Stimulated activated naive CD8-positive, alpha-beta T cell treated with anti-CD3 and anti-CD28 coated beads, Interleukin-15, Interleukin-2, amounts not matched to agents 100 ng/mL and 50 ng/mL, for 24 hours (primary cell): ENCODE data around the gene LYZL2.
A peak's percentile ranks its signal among the peaks of the same experiment; 100 is the strongest.
"Not testable (repeated sequence)": the region's sequence is repeated elsewhere in the genome, so short reads cannot be mapped to it uniquely, and the experiment has no call there.

Source experiments
- H3K27ac Mint-ChIP-seq: one replicate; pipeline ENCODE4 v1.8.0; 2021; ENCODE audit warnings: mild to moderate bottlenecking, mixed read lengths
- H3K27me3 Mint-ChIP-seq: one replicate; pipeline ENCODE4 v1.8.0; 2021; ENCODE audit warnings: mixed read lengths
- H3K36me3 Mint-ChIP-seq: one replicate; pipeline ENCODE4 v1.8.0; 2021; ENCODE audit warnings: low read depth, mixed read lengths
- H3K4me1 Mint-ChIP-seq: one replicate; pipeline ENCODE4 v1.8.0; 2021; ENCODE audit warnings: low read depth, mixed read lengths
- H3K4me3 Mint-ChIP-seq: one replicate; pipeline ENCODE4 v1.8.0; 2021; ENCODE audit warnings: mild to moderate bottlenecking, mixed read lengths
- H3K9me3 Mint-ChIP-seq: one replicate; pipeline ENCODE4 v1.8.0; 2021; ENCODE audit warnings: mixed read lengths

Gene LYZL2

GRCh38 chr10:30647089-30647488, 17.5 kb upstream of the LYZL2 start:
- Mint-ChIP-seq H3K4me3 (no peak overlapping the region), H3K4me1 (peaks cover 24% of the 10 kb centered on the region), H3K36me3 (no peaks in the 10 kb centered on the region), H3K27ac (peak overlapping the region; percentile 28), H3K27me3 (peaks cover 54% of the 10 kb centered on the region), H3K9me3 (no peaks in the 10 kb centered on the region)

DNA sequence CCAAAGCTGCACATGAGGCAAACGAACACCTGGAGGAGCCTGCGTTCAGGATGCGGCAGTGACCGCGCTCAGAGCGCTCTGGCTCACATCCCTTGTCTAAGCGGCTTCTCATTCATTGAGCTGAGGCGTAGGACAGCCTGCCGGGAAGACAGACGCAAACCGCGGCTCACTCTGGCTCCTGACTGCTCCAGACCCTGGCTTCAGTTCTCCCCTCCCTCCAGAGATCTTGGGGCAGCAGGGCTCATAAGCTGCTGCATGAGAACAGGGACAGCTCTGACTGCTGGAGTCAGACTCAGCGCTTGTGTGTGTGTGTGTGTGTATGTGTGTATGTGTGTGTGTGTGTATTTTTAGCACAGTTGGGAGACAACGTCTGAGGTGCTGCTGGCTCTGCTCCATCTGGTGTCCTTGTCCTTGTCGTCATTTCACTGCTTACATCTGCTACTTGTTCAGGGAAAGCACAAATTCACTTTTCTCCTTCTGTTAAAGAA, 15.8 kb upstream of the LYZL2 start:
- Mint-ChIP-seq H3K4me3 (no peak overlapping the region), H3K9me3 (no peaks in the 10 kb centered on the region), H3K4me1 (peaks cover 13% of the 10 kb centered on the region), H3K36me3 (no peaks in the 10 kb centered on the region), H3K27me3 (peaks cover 59% of the 10 kb centered on the region), H3K27ac (no peak overlapping the region)

GRCh38 chr10:30644408-30644861, 14.9 kb upstream of the LYZL2 start:
- Mint-ChIP-seq H3K27me3 (peaks cover 61% of the 10 kb centered on the region), H3K4me1 (peaks cover 17% of the 10 kb centered on the region)
- H3K4me3 Mint-ChIP-seq, H3K27ac Mint-ChIP-seq, H3K9me3 Mint-ChIP-seq, H3K36me3 Mint-ChIP-seq: not testable (repeated sequence)

GRCh38 chr10:30643557-30644199, 14.1 kb upstream of the LYZL2 start:
- H3K27me3 Mint-ChIP-seq = peaks cover 54% of the 10 kb centered on the region
- H3K4me3 Mint-ChIP-seq, H3K27ac Mint-ChIP-seq, H3K9me3 Mint-ChIP-seq, H3K36me3 Mint-ChIP-seq: not testable (repeated sequence)
- peaks cover 17% of the 10 kb centered on the region for H3K4me1 Mint-ChIP-seq

GRCh38 chr10:30642856-30643255, 13.3 kb upstream of the LYZL2 start:
- not testable (repeated sequence) for H3K9me3 Mint-ChIP-seq, H3K4me3 Mint-ChIP-seq, H3K27ac Mint-ChIP-seq, H3K36me3 Mint-ChIP-seq
- peaks cover 53% of the 10 kb centered on the region for H3K27me3 Mint-ChIP-seq
- peaks cover 14% of the 10 kb centered on the region for H3K4me1 Mint-ChIP-seq

- Mint-ChIP-seq H3K36me3 (no peaks in the 10 kb centered on the region), H3K9me3 (no peaks in the 10 kb centered on the region), H3K27ac (no peak overlapping the region), H3K4me1 (peaks cover 4% of the 10 kb centered on the region), H3K27me3 (peaks cover 42% of the 10 kb centered on the region), H3K4me3 (no peak overlapping the region)
These were observed 10.6 kb upstream of the LYZL2 start for GRCh38 chr10:30639946-30640786.

- Mint-ChIP-seq H3K9me3 (no peaks in the 10 kb centered on the region), H3K27ac (no peak overlapping the region), H3K4me3 (no peak overlapping the region), H3K36me3 (no peaks in the 10 kb centered on the region), H3K27me3 (peaks cover 34% of the 10 kb centered on the region), H3K4me1 (peaks cover 4% of the 10 kb centered on the region)
These were observed 8.4 kb upstream of the LYZL2 start for GRCh38 chr10:30637881-30638467.

DNA sequence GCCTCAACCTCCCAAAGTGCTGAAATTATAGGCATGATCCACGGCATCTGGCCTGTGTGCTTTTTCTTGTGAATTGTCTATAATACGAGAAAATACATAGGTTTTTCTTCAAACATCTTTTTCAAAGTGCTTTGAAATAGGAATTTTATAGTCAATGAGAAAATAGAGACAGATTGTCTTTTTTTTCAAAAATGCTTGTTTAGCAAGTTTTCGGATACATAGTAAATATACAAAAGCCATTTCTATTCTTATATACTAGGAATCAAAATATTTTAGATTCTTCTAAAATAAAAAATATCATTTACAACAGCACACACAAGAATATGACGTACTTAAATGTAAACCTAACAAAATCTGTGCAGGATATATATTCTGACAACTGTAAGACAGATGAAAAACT, 1.6 kb upstream of the LYZL2 start:
- H3K4me3 Mint-ChIP-seq = no peak overlapping the region

DNA sequence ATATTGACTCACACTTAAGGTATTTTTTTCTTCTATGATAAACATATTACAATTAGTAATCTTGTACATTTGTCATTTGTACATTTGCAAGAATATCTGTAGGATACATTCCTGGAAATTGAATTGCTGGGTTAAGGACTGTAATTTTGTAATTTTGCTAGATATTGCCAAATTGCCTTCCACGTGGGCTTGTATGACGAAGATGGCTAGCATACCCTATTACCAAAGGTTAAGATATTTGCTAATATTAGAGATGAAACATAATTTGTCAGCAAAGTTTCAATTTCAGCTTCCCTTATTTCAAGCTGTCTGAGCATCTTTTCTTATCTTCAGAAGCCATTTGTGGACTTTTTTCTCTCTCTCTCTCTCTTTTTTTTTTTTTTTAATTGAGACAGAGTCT, 1.0 kb upstream of the LYZL2 start:
- no peaks in the 10 kb centered on the region for H3K9me3 Mint-ChIP-seq
- no peaks in the 10 kb centered on the region for H3K4me1 Mint-ChIP-seq
- no peak overlapping the region for H3K4me3 Mint-ChIP-seq
- H3K27me3 Mint-ChIP-seq = peaks cover 18% of the 10 kb centered on the region
- no peak overlapping the region for H3K27ac Mint-ChIP-seq
- H3K36me3 Mint-ChIP-seq = no peaks in the 10 kb centered on the region

More for the DNA sequence above, 1.6 kb upstream of the LYZL2 start:
- Mint-ChIP-seq H3K36me3 (no peaks in the 10 kb centered on the region), H3K27ac (no peak overlapping the region), H3K4me1 (no peaks in the 10 kb centered on the region), H3K27me3 (peaks cover 18% of the 10 kb centered on the region), H3K9me3 (no peaks in the 10 kb centered on the region)

DNA sequence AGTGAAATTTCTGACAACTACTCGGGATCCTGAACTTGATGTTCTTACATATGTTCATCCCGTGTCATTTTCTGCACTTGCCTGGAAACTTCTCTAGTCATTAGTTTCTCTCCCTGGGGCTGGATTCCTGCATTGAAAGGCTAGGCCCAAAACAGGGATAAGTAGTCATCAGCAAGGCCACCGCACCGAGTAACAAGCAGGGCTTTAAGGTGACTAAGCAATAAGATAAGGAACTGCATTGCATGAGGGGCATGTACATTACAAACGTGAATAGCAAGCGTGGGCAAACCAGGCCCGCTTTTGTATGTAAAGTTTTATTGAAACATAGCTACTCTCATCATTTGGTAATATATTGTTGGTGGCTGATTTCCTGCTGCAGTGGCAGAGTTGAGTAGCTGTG, 977 bp downstream of the LYZL2 start:
- not testable (repeated sequence) for H3K27ac Mint-ChIP-seq, H3K4me1 Mint-ChIP-seq, H3K36me3 Mint-ChIP-seq, H3K4me3 Mint-ChIP-seq, H3K9me3 Mint-ChIP-seq
- peaks cover 19% of the 10 kb centered on the region for H3K27me3 Mint-ChIP-seq

DNA sequence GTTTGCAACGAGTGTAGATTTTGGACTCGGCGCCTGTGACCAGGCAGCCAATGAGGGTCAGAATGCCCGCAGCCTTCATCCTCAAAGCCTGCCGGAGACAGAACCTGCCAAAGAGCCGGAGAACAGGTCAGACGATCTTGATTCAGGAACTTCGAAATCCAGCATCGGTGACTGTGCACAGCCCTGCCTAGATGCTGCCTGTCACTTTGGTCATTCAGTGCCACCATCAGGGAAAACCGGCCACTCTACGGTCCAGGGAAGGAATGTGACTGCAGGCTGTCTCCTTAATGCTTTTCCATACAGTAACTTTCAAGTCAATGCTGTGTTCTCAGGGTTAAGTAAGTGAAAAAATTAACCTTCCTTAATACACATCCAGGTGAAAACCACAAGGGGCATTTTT, 2.7 kb downstream of the LYZL2 start:
- not testable (repeated sequence) for H3K9me3 Mint-ChIP-seq, H3K27ac Mint-ChIP-seq, H3K4me3 Mint-ChIP-seq, H3K36me3 Mint-ChIP-seq, H3K27me3 Mint-ChIP-seq, H3K4me1 Mint-ChIP-seq

GRCh38 chr10:30626196-30626595, 3.4 kb downstream of the LYZL2 start:
- not testable (repeated sequence) for H3K9me3 Mint-ChIP-seq, H3K4me3 Mint-ChIP-seq, H3K27ac Mint-ChIP-seq, H3K4me1 Mint-ChIP-seq, H3K27me3 Mint-ChIP-seq, H3K36me3 Mint-ChIP-seq

- Mint-ChIP-seq H3K27ac (no peak overlapping the region), H3K4me3 (no peak overlapping the region), H3K4me1 (no peaks in the 10 kb centered on the region), H3K36me3 (no peaks in the 10 kb centered on the region), H3K9me3 (no peaks in the 10 kb centered on the region), H3K27me3 (peaks cover 14% of the 10 kb centered on the region)
These were observed 4.5 kb downstream of the LYZL2 start for GRCh38 chr10:30625080-30625479.

GRCh38 chr10:30619966-30620365, 9.6 kb downstream of the LYZL2 start:
- no peak overlapping the region for H3K27ac Mint-ChIP-seq
- no peaks in the 10 kb centered on the region for H3K4me1 Mint-ChIP-seq
- H3K9me3 Mint-ChIP-seq = no peaks in the 10 kb centered on the region
- H3K27me3 Mint-ChIP-seq = peaks cover 27% of the 10 kb centered on the region
- no peaks in the 10 kb centered on the region for H3K36me3 Mint-ChIP-seq
- no peak overlapping the region for H3K4me3 Mint-ChIP-seq

DNA sequence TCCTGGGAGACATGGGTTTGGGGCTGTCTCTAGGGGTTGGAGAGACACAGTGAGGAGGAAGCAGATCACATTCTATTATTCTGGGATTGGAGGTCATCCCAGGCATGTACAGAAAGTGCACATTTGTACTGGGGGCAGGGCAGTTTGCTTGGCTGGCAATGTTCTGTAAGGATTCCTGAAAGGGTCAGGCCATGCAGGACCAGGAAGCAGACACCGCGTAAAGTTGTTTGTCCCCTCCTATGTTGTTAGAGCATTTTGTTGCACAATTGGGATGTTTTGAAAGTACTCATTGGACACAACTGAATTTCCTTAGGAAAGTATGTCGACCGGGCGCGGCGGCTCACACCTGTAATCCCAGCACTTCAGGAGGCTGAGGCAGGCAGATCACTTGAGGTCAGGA, 12.5 kb downstream of the LYZL2 start:
- Mint-ChIP-seq H3K4me3 (no peak overlapping the region), H3K36me3 (no peaks in the 10 kb centered on the region), H3K9me3 (no peaks in the 10 kb centered on the region), H3K27me3 (peaks cover 32% of the 10 kb centered on the region), H3K4me1 (no peaks in the 10 kb centered on the region), H3K27ac (no peak overlapping the region)
